ENCODE data around the gene ETV2.

DNA sequence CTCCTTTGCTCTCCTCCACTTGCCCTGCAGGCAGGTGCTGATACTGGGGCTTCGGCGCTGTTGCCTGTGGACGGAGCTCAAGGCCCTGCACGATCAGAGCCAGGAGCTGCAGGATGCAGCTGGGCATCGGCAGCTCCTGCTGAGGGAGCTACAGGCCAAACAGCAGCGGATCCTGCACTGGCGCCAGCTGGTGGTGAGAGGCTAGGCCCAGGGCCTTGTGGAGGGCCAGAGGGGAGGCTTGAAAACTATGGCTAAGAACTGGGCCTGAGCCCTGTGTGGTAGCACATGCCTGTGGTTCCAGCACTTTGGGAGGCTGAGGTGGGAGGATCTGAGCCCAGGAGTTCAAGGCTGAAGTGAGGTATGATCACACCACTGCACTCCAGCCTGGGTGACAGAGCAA lies 22.7 kb upstream of the ETV2 start:
- TF ChIP-seq, protein P1, sequence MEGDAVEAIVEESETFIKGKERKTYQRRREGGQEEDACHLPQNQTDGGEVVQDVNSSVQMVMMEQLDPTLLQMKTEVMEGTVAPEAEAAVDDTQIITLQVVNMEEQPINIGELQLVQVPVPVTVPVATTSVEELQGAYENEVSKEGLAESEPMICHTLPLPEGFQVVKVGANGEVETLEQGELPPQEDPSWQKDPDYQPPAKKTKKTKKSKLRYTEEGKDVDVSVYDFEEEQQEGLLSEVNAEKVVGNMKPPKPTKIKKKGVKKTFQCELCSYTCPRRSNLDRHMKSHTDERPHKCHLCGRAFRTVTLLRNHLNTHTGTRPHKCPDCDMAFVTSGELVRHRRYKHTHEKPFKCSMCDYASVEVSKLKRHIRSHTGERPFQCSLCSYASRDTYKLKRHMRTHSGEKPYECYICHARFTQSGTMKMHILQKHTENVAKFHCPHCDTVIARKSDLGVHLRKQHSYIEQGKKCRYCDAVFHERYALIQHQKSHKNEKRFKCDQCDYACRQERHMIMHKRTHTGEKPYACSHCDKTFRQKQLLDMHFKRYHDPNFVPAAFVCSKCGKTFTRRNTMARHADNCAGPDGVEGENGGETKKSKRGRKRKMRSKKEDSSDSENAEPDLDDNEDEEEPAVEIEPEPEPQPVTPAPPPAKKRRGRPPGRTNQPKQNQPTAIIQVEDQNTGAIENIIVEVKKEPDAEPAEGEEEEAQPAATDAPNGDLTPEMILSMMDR (optimal IDR thresholded peaks at IDR 0.05 in 1 of 3, IDR thresholded peaks at IDR 0.05 in 1 of 3, conservative IDR thresholded peaks at IDR 0.05 in 1 of 3; ENCODE audit: extremely low read depth in 1 of 3, insufficient read depth in 2 of 3, low read length in 3 of 3): peak in 1 of 3 experiments; percentile 20
- no peak for TF ChIP-seq EZH2 (IDR thresholded peaks at IDR 0.05; ENCODE audit: low read length)
